ENCODE results near the gene TEX38.

Gene TEX38

GRCh38 chr1:46721204-46721603 lies 49.5 kb downstream of the TEX38 start:
- no peak for DNase-seq (ENCODE audit: low read depth in 1 of 2, low spot score in 1 of 2)

DNA sequence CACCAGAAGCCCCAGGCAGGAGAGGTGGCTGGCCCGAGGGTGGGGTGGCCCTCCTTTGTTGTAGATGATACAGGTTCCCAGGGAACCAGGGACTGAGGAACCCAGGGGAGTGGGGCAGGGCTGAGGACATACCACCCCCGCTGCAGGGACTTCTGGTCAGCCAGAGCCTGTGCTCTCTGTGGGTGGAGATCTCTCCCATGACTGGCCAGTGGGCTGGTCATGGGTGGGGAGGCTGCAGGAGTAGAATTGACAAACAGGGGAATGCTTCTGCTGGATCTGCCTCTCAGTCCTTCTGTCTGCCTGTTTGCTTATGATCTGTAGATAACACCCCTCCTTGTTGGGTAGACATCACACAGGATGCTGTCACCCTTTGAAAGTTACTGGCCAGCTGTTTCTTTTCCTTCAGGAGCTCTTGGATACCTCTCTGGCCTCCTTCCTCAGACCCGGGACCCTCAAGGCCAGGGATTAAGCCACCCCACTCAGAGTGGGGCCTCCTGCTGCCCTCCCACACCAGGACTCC lies 50.1 kb downstream of the TEX38 start:
- no peak for DNase-seq (ENCODE audit: low read depth in 1 of 2, low spot score in 1 of 2)

All from stimulated activated CD4-positive, alpha-beta T cell treated with anti-CD3 and anti-CD28 coated beads, Interleukin-15, amount 100 ng/mL, for 1 hour (primary cell).